ENCODE measurements around the gene NCOR2.

- TF ChIP-seq CTCF (IDR thresholded peaks at IDR 0.05) (no peak), POLR2A (IDR thresholded peaks at IDR 0.05) (no peak)
Measured at GRCh38 chr12:124520907-124521306, 46.5 kb downstream of the NCOR2 start.

All from right lobe of liver (tissue), 4 donors.